SU-DHL-6 (cell line): ENCODE data around the gene PLAU.

Experiments
- CTCF ChIP-seq: fragments of 200-600 bp; sonication (generic); IDR thresholded peaks from one replicate; pipeline ENCODE4 v1.5.1; 2017; ENCODE audit warnings: antibody characterized with exemption, mild to moderate bottlenecking, low read length, moderate library complexity; ENCODE audit not compliant: insufficient read depth, poor library complexity, severe bottlenecking
- EZH2phosphoT487 ChIP-seq: fragments of 200-600 bp; sonication (generic), shearing (Covaris generic); conservative IDR thresholded peaks from 2 replicates; pipeline ENCODE4 v1.6.1; 2018; ENCODE audit warnings: mild to moderate bottlenecking, antibody characterized with exemption, low read length, moderate library complexity, mixed read lengths

GRCh38 chr10:73955719-73956118, 44.8 kb downstream of the PLAU start:
- TF ChIP-seq CTCF (no peak), EZH2phosphoT487 (no peak)
